Esophagus squamous epithelium (tissue), 4 donors: ENCODE results near the gene SBNO2.

Experiments used
- CTCF ChIP-seq, 6 experiments: fragments of 450-650 bp in 4 of 6; fragments of 200-600 bp in 2 of 6; sonication (generic) in 2 of 6; IDR thresholded peaks; one replicate each; pipeline ENCODE4 v1.5.1; 2016 to 2019; ENCODE audit warnings: antibody characterized with exemption in 6 of 6, mild to moderate bottlenecking in 4 of 6, moderate library complexity in 4 of 6
- POLR2A ChIP-seq, 4 donors: fragments of 450-650 bp; IDR thresholded peaks; one replicate each; pipeline ENCODE4 v1.6.1; 2017; ENCODE audit warnings: antibody characterized with exemption in 4 of 4, mild to moderate bottlenecking in 4 of 4, moderate library complexity in 3 of 4

DNA sequence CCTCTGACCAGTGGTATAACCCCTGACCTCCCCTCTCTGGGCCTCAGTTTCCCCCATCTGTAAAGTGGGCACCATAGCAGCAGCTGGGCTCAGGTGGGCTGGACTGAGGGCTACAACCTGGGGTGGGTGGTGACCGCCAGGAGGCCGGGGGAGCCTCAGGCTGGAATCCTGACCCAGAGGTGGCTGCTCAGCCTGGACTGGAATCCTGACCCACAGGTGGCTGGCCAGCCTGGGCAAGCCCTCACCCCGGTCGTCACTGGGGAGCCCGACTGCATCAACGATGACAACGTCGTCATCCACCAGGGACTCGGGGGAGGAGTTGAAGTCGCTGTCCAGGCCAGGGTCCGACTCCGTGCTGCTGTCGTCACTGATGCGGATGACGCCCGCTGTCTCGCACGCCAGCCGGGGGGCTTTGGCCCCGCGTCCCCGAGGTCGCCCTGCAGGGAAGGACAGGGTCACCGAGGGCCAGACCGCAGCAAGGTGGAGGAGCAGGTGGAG lies 60.0 kb downstream of the SBNO2 start:
- no peak for TF ChIP-seq CTCF (IDR thresholded peaks at IDR 0.05)
- no peak for TF ChIP-seq POLR2A (IDR thresholded peaks at IDR 0.05)
